Suppressor macrophage (primary cell): Measurements from ENCODE around the gene LRIG1.

ENCODE experiments used
- DNase-seq, 4 experiments: peaks; one replicate each; pipeline ENCODE4 v3.0.0-alpha.2; 2020 to 2022
- total RNA-seq, 17 experiments: gene quantifications; one replicate each; lab custom pipeline; 2026; ENCODE audit warnings: mixed read lengths in 6 of 17, inconsistent platforms in 3 of 17; lab: John Stamatoyannopoulos, UW

Gene LRIG1, protein sequence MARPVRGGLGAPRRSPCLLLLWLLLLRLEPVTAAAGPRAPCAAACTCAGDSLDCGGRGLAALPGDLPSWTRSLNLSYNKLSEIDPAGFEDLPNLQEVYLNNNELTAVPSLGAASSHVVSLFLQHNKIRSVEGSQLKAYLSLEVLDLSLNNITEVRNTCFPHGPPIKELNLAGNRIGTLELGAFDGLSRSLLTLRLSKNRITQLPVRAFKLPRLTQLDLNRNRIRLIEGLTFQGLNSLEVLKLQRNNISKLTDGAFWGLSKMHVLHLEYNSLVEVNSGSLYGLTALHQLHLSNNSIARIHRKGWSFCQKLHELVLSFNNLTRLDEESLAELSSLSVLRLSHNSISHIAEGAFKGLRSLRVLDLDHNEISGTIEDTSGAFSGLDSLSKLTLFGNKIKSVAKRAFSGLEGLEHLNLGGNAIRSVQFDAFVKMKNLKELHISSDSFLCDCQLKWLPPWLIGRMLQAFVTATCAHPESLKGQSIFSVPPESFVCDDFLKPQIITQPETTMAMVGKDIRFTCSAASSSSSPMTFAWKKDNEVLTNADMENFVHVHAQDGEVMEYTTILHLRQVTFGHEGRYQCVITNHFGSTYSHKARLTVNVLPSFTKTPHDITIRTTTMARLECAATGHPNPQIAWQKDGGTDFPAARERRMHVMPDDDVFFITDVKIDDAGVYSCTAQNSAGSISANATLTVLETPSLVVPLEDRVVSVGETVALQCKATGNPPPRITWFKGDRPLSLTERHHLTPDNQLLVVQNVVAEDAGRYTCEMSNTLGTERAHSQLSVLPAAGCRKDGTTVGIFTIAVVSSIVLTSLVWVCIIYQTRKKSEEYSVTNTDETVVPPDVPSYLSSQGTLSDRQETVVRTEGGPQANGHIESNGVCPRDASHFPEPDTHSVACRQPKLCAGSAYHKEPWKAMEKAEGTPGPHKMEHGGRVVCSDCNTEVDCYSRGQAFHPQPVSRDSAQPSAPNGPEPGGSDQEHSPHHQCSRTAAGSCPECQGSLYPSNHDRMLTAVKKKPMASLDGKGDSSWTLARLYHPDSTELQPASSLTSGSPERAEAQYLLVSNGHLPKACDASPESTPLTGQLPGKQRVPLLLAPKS
- total RNA-seq = 2.5 to 7.5 (median 4.0) reads per million in 17 experiments

- DNase-seq = peak; percentile 96 to 99 (median 98)
Measured at GRCh38 chr3:66500576-66501482, at the start of gene LRIG1. Gene LRIG1, minus strand, starts transcription at chr3:66501022. Its CDS starts 615 bp downstream, at chr3:66500407.

DNA sequence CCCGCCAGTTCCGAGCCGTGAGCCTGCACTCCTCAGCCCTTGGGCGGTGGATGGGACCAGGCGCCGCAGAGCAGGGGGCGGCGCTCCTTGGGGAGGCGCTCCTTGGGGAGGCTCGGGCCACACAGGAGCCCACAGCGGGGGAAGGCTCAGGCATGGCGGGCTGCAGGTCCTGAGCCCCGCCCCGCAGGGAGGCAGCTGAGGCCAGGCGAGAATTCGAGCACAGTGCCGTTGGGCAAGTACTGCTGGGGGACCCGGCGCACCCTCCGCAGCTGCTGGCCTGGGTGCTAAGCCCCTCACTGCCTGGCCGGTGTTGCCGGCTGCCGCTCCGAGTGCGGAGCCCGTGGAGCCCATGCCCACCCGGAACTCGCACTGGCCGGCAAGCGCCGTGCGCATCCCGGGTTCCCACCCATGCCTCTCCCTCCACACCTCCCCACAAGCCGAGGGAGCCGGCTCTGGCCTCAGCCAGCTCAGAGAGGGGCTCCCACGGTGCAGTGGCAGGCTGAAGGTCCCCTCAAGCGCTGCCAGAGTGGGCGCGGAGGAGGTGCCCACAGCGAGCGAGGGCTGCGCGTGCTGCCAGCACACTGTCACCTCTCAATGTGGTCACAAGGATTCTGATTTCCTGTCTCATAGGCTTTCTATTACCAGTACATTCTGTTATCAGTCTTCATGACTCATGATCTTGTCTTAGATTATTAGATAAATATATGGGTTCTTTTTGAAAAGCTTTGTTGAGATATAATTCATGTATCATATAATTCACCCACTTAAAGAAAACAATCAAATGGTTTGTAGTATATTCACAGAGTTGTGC is 44.0 kb upstream of the LRIG1 start:
- DNase-seq = no peak

GRCh38 chr3:66542153-66542552 is 41.3 kb upstream of the LRIG1 start:
- DNase-seq = no peak

DNA sequence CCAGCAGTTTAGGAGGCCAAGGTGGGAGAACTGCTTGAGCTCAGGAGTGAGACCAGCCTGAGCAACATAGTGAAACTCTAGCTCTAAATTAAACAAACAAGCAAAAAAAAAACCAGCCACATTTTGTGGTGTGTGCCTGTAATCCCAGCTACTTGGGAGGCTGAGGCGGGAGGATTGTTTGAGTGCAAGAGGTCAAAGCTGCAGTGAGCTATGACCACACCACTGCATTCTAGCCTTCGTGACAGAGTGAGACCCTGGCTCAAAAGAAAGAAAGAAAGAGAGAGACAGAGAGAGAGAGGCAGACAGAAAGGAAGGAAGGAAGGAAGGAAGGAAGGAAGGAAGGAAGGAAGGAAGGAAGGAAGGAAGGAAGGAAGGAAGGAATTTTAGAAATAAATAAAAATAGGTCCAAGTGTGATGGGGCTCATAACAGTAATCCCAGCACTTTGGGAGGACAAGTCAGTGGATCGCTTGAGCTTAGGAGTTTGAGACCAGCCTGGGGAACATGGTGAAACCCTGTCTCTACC is 38.7 kb upstream of the LRIG1 start:
- DNase-seq = no peak

GRCh38 chr3:66538390-66538789 is 37.6 kb upstream of the LRIG1 start:
- DNase-seq = no peak

DNA sequence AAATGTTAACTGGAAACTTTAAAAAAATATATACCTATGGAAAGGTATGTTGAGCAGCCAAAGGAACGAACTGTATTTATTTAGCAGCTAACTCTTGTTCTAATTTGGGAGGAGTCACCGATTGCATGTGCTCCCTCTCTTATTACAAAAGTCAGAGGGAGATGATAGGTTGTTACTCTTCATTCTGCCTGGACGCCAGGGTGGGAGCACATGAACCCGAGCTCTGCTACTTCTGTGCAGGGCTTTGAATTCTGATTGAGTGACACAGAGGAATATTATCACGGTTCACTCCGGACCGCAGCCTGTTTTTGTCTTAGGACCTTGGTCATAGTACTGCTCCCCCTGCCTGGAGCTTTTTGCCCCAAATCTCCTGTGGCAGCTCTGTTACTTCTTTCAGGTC is 36.9 kb upstream of the LRIG1 start:
- DNase-seq = no peak

GRCh38 chr3:66536791-66537190 is 36.0 kb upstream of the LRIG1 start:
- DNase-seq = no peak

DNA sequence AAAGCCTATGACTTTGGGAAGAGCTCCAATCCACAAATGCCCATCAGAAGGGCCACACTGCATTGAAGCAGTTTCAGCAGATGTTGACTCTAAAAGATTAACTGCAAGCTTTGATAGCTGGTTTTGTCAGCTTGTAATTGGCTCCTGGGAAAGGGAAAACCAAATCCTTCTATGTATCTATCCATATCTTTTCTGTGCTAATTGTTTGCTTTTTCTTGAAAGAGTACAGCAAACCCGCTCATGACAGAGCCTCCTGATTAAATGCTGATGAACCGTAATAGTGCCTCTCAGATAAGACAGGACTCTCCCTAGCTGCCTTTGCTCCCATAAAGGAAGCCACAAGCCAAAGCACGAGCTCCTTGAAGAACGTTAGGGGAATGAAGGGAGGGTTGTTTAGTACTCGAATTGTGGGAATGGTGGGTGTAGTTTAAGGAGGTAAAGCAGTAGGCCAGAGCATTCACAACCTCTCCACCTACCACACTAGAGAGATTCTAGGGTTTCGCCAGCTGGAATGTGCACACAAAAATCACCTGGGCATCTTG is 33.6 kb upstream of the LRIG1 start:
- DNase-seq = no peak

DNA sequence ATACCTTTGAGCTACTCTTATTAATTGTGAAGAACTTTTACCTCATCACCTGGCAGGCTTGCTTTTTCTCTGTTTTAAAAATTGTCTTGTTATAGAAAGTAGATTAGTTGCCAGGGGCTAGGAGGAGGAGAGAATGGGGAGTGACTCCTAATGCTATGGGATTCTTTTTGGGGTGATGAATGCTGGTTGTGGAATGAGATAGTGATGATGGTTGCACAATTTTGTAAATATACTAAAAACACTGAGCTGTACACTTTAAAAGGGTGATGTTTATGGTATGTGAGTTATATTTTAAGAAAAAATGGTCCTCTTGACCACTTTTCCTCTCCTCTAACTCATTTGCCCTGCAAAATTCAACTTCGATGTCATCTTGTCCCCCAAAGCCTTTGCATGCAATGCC is 31.8 kb upstream of the LRIG1 start:
- DNase-seq = no peak

DNA sequence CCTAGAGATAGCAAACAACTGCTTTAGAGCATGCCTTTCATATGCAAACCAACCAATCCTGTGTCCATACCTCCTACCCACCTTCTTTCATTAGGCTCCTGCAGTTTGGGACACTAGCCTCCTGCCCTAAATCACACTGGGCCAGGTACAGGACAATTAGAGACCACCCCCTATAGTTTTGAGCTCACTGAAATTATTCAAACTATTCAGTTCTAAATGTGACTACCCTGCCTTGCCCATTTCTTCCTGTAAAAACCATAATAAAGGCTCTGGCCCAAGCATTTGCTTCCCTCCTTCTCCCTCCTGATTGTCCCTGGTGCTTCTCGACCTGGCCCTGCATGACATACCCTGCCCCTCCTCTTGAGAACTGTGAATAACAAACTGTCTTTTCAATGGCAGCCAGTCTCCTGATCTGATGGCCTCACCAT is 31.4 kb upstream of the LRIG1 start:
- no peak for DNase-seq

- no peak for DNase-seq
Measured at GRCh38 chr3:66531256-66531655, 30.4 kb upstream of the LRIG1 start.

DNA sequence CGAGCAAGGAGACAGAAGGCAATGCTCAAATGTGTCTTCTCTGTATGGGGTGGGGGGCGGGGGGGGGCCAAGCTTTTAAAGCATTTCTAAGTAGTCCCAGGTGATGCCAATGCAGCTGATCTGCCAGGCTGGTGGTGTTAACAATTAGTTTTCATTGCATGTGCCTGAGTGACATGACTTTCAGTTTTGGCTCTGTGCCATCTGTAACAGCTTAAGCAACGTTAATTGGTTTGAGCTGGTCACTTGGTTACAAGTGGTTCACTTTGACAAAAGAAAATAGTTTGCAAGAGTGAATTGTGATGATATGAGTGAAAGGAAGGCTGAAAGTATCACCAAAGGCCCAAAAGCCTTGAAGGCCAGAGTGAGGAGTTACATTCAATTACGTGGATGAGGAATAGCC is 26.4 kb upstream of the LRIG1 start:
- DNase-seq = peak in 1 of 4 experiments; percentile 0

DNA sequence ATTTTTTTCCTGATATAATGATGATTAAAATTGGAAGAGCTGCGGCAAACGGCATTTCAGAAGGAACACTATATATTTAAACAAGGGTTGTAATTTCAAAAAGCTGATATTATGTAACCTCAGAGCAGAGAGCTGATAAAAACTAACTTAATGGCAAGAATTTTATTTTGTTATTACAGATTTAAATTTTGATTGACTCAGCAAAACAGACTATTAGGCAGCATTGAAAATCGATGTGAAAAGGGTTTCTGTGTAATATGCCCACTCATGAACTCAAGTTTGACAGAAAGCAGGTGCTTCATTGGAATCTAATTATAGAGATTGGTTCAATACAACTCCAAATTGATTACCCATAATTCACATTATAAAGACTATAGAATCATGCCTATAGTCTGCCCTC is 24.9 kb upstream of the LRIG1 start:
- DNase-seq = no peak

GRCh38 chr3:66520724-66521123 is 19.9 kb upstream of the LRIG1 start:
- DNase-seq = no peak

DNA sequence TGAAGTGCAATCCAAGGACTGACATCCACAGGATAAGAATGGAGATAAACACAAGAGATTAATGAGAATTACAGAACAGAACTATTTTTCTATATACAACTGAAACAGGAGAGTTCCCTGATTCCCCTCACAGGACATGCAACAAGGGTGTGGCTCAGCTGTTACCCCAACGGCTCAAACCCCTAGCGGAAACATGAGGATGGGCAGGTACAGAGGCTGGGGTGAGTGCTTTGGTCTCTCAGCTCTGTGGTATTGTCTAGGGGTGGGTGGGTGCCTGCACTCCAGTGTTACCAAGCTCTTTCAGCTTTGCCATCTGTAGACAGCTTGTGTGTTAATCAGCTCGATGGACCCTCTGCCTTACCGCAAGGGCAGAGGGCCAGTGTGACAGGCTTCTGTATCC is 17.8 kb upstream of the LRIG1 start:
- DNase-seq = no peak

DNA sequence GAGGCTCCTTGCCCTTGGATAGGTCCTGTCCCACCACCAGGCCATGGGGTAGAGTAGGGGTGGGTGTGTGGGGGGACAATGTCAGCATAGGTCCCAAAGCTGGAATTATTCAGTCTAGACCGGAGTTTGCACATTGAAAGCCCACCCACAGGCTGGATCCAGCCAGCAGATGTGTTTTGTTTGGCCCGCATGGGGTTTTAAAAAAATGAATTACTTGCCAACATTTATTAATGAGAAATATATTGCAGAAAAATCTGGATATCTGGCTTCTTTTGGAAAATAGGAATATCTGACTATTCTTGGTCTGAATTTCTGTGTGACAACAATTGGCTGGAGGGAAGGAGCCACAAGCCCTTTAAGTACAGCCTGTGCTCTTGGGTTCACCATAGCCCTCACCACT is 17.3 kb upstream of the LRIG1 start:
- no peak for DNase-seq

DNA sequence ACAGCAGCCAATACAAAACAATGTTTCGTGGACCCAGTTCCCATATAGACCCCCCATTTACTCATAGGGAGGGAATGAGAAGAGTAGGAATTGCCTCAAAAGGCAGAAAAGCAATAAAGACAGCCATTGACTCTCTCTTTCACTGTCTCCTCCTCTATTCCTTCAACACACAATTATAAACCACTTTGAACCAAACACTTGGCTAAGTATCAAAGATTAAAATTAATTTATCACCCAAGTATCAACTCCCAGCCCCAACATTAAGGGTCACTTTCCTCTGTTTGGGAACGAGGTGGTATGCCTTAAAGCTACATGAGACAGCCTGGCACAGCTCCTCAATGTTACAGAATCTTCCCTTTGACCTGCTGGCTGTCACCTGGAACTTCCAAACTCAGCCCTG is 16.4 kb upstream of the LRIG1 start:
- DNase-seq = no peak

GRCh38 chr3:66508461-66508860 is 7.6 kb upstream of the LRIG1 start:
- DNase-seq = no peak

DNA sequence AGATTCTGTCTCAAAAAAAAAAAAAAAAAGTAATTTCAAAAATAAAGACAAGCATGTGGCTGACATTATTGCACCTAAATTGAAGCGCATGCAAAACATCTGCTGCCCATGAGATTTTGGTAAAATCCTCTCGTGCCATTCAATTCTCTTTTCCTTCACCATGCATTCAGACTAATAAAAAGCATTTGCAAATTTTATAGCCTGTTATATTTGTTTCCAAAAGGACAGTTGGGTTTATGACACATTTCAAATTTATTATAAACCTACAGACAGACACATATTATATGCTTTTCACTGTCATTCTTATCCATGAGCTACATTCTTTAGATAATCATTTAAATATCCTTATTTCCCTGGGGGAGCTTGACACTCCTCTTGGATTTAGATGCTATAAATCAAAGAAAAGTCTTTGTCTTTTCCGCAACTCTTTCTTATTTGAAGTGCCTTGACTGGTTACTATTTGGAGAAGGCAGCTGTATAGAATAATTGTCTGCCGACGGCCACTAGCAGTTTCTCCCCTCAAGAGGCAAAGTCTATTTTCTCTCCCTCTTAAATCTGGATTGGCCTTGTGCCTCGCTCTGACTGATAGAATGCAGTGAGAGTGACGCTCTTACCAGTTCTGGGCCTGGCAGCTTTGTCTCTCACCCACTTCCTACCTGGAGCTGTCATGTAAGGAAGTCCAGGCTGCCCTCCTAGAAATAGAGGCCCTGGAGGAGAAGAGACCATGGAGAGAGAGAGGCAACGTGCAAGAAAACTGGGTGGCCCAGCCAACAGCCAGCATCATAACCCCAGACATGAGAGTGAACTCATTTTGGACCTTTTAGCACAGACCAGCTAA is 6.8 kb upstream of the LRIG1 start:
- no peak for DNase-seq

DNA sequence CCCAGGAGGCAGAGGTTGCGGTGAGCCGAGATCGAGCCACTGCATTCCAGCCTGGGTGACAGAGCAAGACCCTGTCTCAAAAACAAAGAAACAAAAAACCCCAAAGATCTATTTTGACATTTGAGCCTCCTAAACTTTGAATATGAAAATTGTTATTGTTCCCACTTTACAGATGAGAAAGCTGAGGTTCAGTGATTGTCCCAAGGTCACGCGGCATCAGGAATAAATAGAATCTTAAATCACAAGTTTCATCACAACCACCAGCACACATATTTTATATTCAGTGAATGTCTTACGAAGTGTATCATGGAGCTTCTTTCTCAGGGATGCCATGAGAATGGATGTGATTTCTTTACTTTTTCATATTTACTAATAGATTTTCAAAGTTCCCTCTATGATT is 5.3 kb upstream of the LRIG1 start:
- no peak for DNase-seq
